HG02759 (cell line): ENCODE measurements around the gene LYSMD3.
A peak's percentile ranks its signal among the peaks of the same experiment; 100 is the strongest.
"Not testable (repeated sequence)": the region's sequence is repeated elsewhere in the genome, so short reads cannot be mapped to it uniquely, and the experiment has no call there.

Experiments used
- ATAC-seq: cut with Tn5 transposase; IDR thresholded peaks from one replicate; pipeline ENCODE4 v1.9.1; 2021; ENCODE audit warnings: mild to moderate bottlenecking, moderate library complexity; ENCODE audit not compliant: unreplicated experiment

Gene LYSMD3

GRCh38 chr5:90529194-90529938, at the start of gene LYSMD3:
TSS of gene LYSMD3 (minus strand) at chr5:90529584. CDS start at chr5:90525289, 4,295 bp downstream.
- ATAC-seq = peak; percentile 91

- ATAC-seq = not testable (repeated sequence)
Observed at GRCh38 chr5:90576566-90576965, 47.2 kb upstream of the LYSMD3 start.

GRCh38 chr5:90575712-90576111, 46.3 kb upstream of the LYSMD3 start:
- ATAC-seq = no peak

DNA sequence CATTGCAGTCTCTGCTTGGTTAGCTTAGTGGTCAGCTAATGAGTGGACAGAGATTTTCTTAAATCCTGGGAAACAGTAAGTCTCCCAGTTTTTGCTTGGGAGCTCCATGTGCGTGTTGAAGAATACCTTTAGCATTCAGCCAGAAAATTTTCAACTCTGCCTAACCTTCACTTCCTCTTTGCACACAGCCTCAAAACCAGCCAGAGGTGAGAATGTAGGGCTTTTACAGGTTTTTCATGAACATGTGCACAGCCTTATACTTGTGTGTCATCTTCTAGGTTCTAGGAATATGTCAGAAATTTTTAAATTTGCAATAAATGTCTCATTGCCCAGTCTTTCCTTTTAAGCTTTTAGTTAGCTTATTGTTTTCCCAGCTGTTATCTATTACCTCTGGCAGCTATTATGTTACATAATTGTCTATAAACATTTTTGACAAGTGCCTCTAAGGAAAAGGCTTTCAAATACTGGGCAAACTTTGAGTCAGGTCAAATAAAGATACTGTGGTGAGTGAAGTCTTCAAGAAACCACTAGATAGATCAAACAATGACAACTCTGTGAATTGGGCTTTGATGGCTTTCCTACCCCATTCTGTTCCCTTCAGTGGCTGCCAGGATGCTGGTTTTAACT, 41.9 kb upstream of the LYSMD3 start:
- ATAC-seq = no peak

GRCh38 chr5:90570034-90570433, 40.6 kb upstream of the LYSMD3 start:
- ATAC-seq = no peak

GRCh38 chr5:90569084-90569483, 39.7 kb upstream of the LYSMD3 start:
- no peak for ATAC-seq

GRCh38 chr5:90565491-90565890, 36.1 kb upstream of the LYSMD3 start:
- ATAC-seq = no peak

DNA sequence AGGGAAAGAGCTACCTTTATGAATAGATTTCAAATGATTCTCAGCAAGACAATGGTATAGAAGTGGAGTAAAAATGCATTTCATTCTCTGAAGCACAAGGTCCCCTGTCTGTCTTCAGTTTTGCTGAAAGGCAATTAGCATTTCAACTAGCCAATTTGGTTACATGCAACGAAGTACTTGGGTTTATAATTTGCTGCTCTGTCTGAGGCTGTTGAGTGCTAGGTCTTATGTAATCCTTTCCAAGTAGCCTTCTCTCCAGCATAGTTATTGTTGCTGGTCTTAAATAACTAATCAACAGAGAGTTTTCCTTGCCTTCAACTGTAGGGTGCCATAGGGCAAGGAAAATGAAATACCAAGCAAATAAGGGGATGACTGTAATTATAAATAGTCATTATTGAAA, 33.7 kb upstream of the LYSMD3 start:
- no peak for ATAC-seq

DNA sequence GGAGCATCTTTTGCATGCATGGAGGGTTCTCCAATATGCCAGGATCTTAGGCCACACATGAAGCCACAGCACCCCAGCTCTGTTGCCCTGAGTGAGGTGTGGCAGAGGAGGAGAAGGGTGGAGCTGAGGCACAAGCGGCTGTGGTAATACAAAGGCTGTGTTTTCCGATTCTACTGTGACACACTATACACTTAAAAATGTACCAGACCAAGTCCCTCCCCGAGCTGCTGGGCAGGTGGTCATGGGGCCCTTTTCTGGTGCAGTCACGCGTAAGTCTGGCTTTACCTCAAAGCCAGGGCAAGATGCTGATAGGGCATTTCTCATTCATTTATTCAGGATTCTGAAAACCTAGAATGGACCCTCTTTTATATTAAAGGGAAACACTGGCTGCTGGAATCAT, 33.0 kb upstream of the LYSMD3 start:
- no peak for ATAC-seq

- no peak for ATAC-seq
Observed at GRCh38 chr5:90561766-90562165, 32.4 kb upstream of the LYSMD3 start.

DNA sequence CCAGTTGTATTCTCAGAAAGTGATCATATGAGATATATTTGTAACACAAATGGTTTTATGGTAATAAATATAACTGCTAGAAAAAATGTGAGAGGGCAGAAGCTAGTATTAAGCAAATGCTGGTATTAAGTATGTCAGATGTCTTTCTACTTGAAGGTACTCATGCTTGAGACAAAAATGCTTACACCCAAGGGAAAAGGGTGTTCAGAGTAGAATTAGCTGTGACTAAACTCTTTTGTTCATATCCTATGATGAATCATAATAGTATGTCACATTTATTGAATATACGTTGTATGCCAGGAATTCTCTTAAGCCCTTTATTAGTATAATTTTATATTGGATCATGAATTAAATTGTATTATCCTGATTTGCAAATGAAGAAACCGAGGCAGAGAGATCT, 31.4 kb upstream of the LYSMD3 start:
- ATAC-seq = no peak

- peak; percentile 62 for ATAC-seq
Observed at GRCh38 chr5:90558344-90559192, 29.2 kb upstream of the LYSMD3 start, which contains the start of gene ADGRV1. TSS of gene ADGRV1 (plus strand) at chr5:90558797. CDS start at chr5:90558896, 99 bp downstream.

DNA sequence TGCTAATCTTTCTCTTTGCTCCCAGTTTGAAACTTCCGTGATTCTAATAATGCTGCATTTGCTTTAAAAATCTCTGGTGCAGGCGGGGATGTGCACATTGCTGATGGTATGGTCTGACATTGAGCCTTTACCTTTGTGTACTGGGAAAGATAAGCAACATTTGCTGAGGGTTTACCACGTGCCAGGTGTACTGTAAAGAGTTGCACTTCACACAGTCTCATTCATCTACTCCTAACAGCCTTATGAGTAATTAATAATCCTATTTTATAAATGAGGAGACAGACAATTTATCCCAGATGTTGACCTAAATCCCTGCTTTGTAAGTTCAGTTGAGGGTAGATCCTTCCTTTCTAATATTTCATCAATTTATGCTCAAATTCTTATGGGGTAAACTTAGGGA, 28.5 kb upstream of the LYSMD3 start:
- no peak for ATAC-seq

GRCh38 chr5:90557391-90557790, 28.0 kb upstream of the LYSMD3 start:
- ATAC-seq = no peak

- ATAC-seq = no peak
Observed at GRCh38 chr5:90555666-90556065, 26.3 kb upstream of the LYSMD3 start.

- ATAC-seq = no peak
Observed at GRCh38 chr5:90554358-90555006, 25.1 kb upstream of the LYSMD3 start.

- ATAC-seq = no peak
Observed at GRCh38 chr5:90553711-90554110, 24.3 kb upstream of the LYSMD3 start.

GRCh38 chr5:90551376-90551775, 22.0 kb upstream of the LYSMD3 start:
- no peak for ATAC-seq

- no peak for ATAC-seq
Observed at GRCh38 chr5:90550963-90551362, 21.6 kb upstream of the LYSMD3 start.

DNA sequence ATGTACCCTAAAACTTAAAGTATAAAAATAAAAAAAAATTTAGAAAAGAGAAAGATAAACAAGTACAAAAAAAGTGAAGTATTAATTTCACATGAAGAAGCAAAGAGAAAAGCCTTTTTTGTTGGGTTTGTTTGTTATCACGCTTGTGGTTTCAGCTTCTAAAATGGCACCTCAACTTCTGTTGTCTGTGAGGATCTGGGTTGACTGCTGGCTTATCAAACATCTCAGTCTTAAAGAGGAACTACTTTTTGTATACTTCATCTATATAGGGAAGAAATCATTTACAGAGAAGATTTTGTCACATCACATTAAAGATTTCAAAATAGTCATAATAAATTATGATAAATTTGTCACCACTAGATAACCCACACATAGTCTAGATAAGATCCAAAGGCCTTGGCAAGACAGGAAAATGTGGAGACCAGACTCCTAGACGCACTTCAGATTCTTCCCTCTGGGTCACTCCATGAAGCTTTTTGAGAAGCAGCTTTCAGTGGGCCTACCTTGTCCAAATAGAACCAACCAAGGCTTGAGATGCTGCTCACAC, 20.4 kb upstream of the LYSMD3 start:
- ATAC-seq = no peak

DNA sequence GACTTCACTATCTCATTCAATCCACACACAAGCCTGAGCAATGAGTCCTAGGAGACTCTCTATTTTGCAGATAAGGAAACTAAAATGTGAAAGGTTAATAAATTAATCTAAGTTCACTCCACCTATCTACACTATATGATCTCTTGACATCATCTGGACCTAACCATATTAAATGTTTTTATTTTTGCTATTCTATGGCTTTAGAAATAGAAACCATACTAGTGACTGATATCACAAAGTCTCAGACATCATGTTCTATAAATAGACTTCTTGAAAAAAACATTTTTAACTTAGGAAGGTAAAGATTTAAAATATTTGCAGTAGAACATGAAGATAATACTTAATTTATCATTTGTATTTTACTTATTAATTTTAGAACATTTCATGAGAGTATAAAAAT, 19.8 kb upstream of the LYSMD3 start:
- ATAC-seq = no peak
